HG03039 (cell line): ENCODE results near the gene CDK14.
"Not testable (repeated sequence)": the region's sequence is repeated elsewhere in the genome, so short reads cannot be mapped to it uniquely, and the experiment has no call there.

Experiments
- ATAC-seq: cut with Tn5 transposase; IDR thresholded peaks from one replicate; pipeline ENCODE4 v1.9.1; 2021; ENCODE audit warnings: mild to moderate bottlenecking, moderate library complexity; ENCODE audit not compliant: unreplicated experiment

CDK14 gene

GRCh38 chr7:90749774-90750173, 153.7 kb downstream of the CDK14 start:
- no peak for ATAC-seq

GRCh38 chr7:90751595-90751994, 155.5 kb downstream of the CDK14 start:
- ATAC-seq = no peak

- ATAC-seq = no peak
These were observed 155.9 kb downstream of the CDK14 start for GRCh38 chr7:90752051-90752450.

GRCh38 chr7:90755041-90755440, 158.9 kb downstream of the CDK14 start:
- no peak for ATAC-seq

GRCh38 chr7:90756366-90756765, 160.2 kb downstream of the CDK14 start:
- no peak for ATAC-seq

- ATAC-seq = peak; percentile 52
These were observed 161.4 kb downstream of the CDK14 start for GRCh38 chr7:90757565-90757950.

- no peak for ATAC-seq
These were observed 162.9 kb downstream of the CDK14 start for GRCh38 chr7:90758933-90759562.

GRCh38 chr7:90759710-90760109, 163.6 kb downstream of the CDK14 start:
- no peak for ATAC-seq

GRCh38 chr7:90760892-90761291, 164.8 kb downstream of the CDK14 start:
- ATAC-seq = no peak

GRCh38 chr7:90761584-90761983, 165.5 kb downstream of the CDK14 start:
- no peak for ATAC-seq

- no peak for ATAC-seq
These were observed 167.0 kb downstream of the CDK14 start for GRCh38 chr7:90763108-90763507.

GRCh38 chr7:90764848-90765570, 168.9 kb downstream of the CDK14 start:
- no peak for ATAC-seq

- no peak for ATAC-seq
These were observed 170.9 kb downstream of the CDK14 start for GRCh38 chr7:90766814-90767564.

GRCh38 chr7:90768301-90768700, 172.2 kb downstream of the CDK14 start:
- no peak for ATAC-seq

- no peak for ATAC-seq
These were observed 172.9 kb downstream of the CDK14 start for GRCh38 chr7:90769036-90769435.

- ATAC-seq = not testable (repeated sequence)
These were observed 173.4 kb downstream of the CDK14 start for GRCh38 chr7:90769566-90769965.

- ATAC-seq = no peak
These were observed 175.2 kb downstream of the CDK14 start for GRCh38 chr7:90771281-90771680.

GRCh38 chr7:90772410-90772809, 176.3 kb downstream of the CDK14 start:
- ATAC-seq = no peak

GRCh38 chr7:90773269-90773668, 177.1 kb downstream of the CDK14 start:
- ATAC-seq = no peak

- no peak for ATAC-seq
These were observed 178.6 kb downstream of the CDK14 start for GRCh38 chr7:90774706-90775105.

GRCh38 chr7:90775383-90775965, 179.4 kb downstream of the CDK14 start:
- no peak for ATAC-seq

GRCh38 chr7:90777041-90777440, 180.9 kb downstream of the CDK14 start:
- ATAC-seq = peak; percentile 90
